GM19193 (cell line): ENCODE results near the gene RBPMS2.

Experiments used
- POLR2A ChIP-seq: IDR thresholded peaks from 4 replicates; pipeline ENCODE4 v1.6.1; 2011; ENCODE audit not compliant: insufficient read depth, insufficient read length; ENCODE audit errors: extremely low read depth

The RBPMS2 gene

GRCh38 chr15:64695561-64695992, 79.8 kb downstream of the RBPMS2 start:
- no peak for TF ChIP-seq POLR2A

DNA sequence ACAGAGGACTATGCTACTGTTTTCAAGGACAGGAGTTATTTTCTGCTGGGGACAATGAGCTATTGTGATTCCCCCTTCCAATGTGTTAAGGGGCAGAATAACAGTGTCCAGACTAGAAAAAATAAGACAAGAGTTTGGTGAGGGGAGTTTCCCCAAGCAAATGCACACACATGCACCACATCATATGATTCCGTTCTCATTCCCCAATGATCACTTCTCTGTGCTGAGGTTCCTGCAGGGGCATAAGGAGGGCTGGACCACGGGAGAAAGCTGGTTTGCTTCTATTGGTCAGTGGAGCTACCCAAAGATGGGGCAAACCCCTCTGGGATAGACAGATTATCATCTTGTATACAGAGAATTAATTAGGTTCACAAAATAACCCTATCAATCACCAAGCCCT, 80.6 kb downstream of the RBPMS2 start:
- TF ChIP-seq POLR2A: no peak

DNA sequence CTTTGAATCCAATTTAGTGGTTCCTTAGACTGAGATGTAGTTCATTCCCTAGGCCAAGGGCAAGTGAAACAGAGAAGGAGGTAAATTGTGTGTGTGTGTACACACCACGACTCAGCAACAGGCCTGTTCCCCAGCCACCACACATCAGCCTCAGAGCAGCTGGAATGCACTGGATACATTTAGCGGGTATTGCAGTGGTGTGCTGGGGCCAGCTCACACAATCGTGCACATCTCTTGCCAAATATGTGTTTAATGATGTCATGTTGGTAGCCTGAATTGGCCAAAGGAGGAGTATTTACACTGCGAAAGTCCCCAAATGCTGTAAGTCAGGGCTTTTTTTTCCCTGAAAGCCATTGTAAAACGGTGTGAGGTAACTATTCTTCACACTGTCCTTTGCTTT, 82.3 kb downstream of the RBPMS2 start:
- peak; percentile 26 for TF ChIP-seq POLR2A

DNA sequence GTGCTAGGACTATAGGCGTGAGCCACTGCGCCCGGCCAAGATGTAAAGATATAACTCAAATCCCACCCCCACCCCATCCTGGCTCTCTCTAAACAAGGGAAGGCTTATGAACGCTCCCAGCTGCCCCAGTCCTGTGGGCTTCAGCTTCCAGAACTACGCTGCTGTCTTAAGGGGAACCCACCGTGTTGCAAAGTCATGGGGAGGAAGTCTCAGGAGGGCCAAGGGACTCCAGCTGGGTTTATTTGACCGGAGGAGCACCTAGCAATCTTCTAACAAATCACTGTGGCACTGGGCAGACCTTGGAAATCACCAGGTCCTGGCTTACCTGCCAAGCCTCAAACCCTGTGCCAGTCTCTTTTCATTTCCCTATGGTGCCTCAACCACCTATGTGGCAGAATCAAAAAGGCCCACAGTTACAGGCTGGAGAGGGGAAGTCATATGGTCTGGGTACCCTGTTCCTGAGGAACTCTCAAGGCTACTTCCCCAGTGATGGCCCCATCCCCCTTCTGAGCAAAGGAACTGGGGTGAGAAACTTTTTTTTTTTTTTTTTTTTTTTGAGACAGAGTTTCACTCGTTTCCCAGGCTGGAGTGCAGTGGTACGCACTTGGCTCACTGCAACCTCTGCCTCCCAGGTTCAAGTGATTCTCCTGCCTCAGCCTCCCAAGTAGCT, 83.4 kb downstream of the RBPMS2 start:
- no peak for TF ChIP-seq POLR2A

- TF ChIP-seq POLR2A: no peak
These were observed 84.7 kb downstream of the RBPMS2 start for GRCh38 chr15:64690578-64691296.

- TF ChIP-seq POLR2A: no peak
These were observed 85.4 kb downstream of the RBPMS2 start for GRCh38 chr15:64690008-64690407.
